ENCODE measurements around the gene MOBP. TPM values are rescaled to one million over a fixed set of nuclear protein-coding genes. Genes with fewer than 3 reads are reported as not detected.

Gene MOBP
- total and polyA plus RNA-seq, 2 of the 8 experiments (the other 6 are each of a cell fraction or from before 2014, with no cell fraction given) = 0.06 to 0.50 TPM

- POLR2A ChIA-PET (ENCODE audit: partially characterized antibody) = no interaction called here
- no peaks in the 10 kb centered on the region for H3K36me3 ChIP-seq (ENCODE audit: control insufficient read depth in 2 of 4, insufficient read depth in 4 of 4, low read length in 3 of 4)
Observed at GRCh38 chr3:39521456-39521855, 54.0 kb downstream of the MOBP start.

More at GRCh38 chr3:39521456-39521855, 54.0 kb downstream of the MOBP start:
- H2BK15ac ChIP-seq (ENCODE audit: low read length) = no peak overlapping the region
- no peak overlapping the region for H3K9ac ChIP-seq (replicated peaks in 1 of 4; ENCODE audit: extremely low read depth in 1 of 4, low read depth in 3 of 4, low read length in 3 of 4)
- H3K79me1 ChIP-seq (ENCODE audit: low read depth, low read length) = no peaks in the 10 kb centered on the region
- H3K4ac ChIP-seq (replicated peaks; ENCODE audit: insufficient read length, low read depth, low read length) = no peak overlapping the region
- no peak overlapping the region for H2AK5ac ChIP-seq (ENCODE audit: low read depth, low read length)
- no peak for FAIRE-seq
- H3K4me2 ChIP-seq (ENCODE audit: insufficient read depth in 1 of 2, low read depth in 2 of 2, low read length in 2 of 2) = no peak overlapping the region
- no peaks in the 10 kb centered on the region for H3K79me2 ChIP-seq (ENCODE audit: control insufficient read depth in 1 of 2, insufficient read depth in 2 of 2, low read length in 2 of 2)
- no peak overlapping the region for H2BK20ac ChIP-seq (ENCODE audit: low read length)
- H4K8ac ChIP-seq (ENCODE audit: extremely low read depth, insufficient read depth, low read length) = no peak overlapping the region
- no peak overlapping the region for H3K18ac ChIP-seq (ENCODE audit: extremely low read depth, low read length)
- H2BK120ac ChIP-seq (replicated peaks; ENCODE audit: low read depth, low read length) = no peak overlapping the region
- H2BK5ac ChIP-seq (ENCODE audit: low read depth, low read length) = no peak overlapping the region
- no peaks in the 10 kb centered on the region for H4K20me1 ChIP-seq (replicated peaks in 1 of 2; ENCODE audit: control insufficient read depth in 1 of 2, insufficient read depth in 2 of 2, low read length in 2 of 2)
- no peak overlapping the region for H4K91ac ChIP-seq (replicated peaks; ENCODE audit: insufficient read length, low read length)
- H3K27me3 ChIP-seq (replicated peaks in 1 of 4; ENCODE audit: control insufficient read depth in 3 of 4, extremely low read depth in 1 of 4, insufficient read depth in 3 of 4, low read length in 3 of 4) = no peaks in the 10 kb centered on the region
- no peak overlapping the region for H3K56ac ChIP-seq (replicated peaks; ENCODE audit: insufficient read length, low read depth, low read length)
- peak; percentile 76; the same call in 1 of the 2 replicates for TF ChIP-seq MAFK (IDR thresholded peaks at IDR 0.05; ENCODE audit: low read depth, low read length)
- no peak for TF ChIP-seq SP4 (IDR thresholded peaks at IDR 0.05; ENCODE audit: low read length)
- H3K4me1 ChIP-seq (replicated peaks in 1 of 4; ENCODE audit: control insufficient read depth in 3 of 4, insufficient read depth in 4 of 4, low read length in 3 of 4) = no peaks in the 10 kb centered on the region
- no peak for DNase-seq (ENCODE audit: low read depth in 1 of 2, low spot score in 2 of 2)
- no peak overlapping the region for H3K27ac ChIP-seq (ENCODE audit: low read depth, low read length)
- 82% methylated on average over 3 of the region's 3 CpGs; no CpG with 5 or more reads in 1 of the 2 experiments for WGBS, 2 experiments (ENCODE audit: extremely low coverage in 1 of 2, insufficient coverage in 1 of 2, insufficient read length in 1 of 2, insufficient replicate concordance in 2 of 2, low coverage in 1 of 2, low lambda C conversion rate in 2 of 2, missing lambda C conversion rate in 1 of 2)
- CTCF ChIA-PET (ENCODE audit: partially characterized antibody) = interaction anchor here (1.2 kb wide), 1 partner anchor 19 kb away, joined by 3 read pairs; no protein-coding TSS in a partner anchor
- no peak overlapping the region for H2BK12ac ChIP-seq (ENCODE audit: low read depth, low read length)
- no peak overlapping the region for H3K4me3 ChIP-seq (ENCODE audit: extremely low read depth in 1 of 4, insufficient read depth in 2 of 4, low read depth in 3 of 4, low read length in 4 of 4)
- H3K9me3 ChIP-seq (ENCODE audit: insufficient read depth in 2 of 2, low read depth in 1 of 2, low read length in 1 of 2) = peaks cover 11 to 13% of the 10 kb centered on the region in 2 experiments; a peak in 3 of 4 replicates
- no peak overlapping the region for H2AFZ ChIP-seq (ENCODE audit: low read length)
- no peak overlapping the region for H3K23ac ChIP-seq (ENCODE audit: insufficient read length)
- H3K23me2 ChIP-seq (ENCODE audit: low read depth, low read length) = no peaks in the 10 kb centered on the region
- H4K5ac ChIP-seq (ENCODE audit: insufficient read length, low read depth, low read length) = no peak overlapping the region
- no peak overlapping the region for H3K14ac ChIP-seq (ENCODE audit: insufficient read length)

Data from H1 (cell line).